ENCODE measurements around the gene SEC63. TPM values are rescaled to one million over a fixed set of nuclear protein-coding genes. Genes with fewer than 3 reads are reported as not detected.

SEC63 gene
- total and polyA plus RNA-seq, 4 donors: 20.7 to 69.4 (median 27.4) TPM

DNA sequence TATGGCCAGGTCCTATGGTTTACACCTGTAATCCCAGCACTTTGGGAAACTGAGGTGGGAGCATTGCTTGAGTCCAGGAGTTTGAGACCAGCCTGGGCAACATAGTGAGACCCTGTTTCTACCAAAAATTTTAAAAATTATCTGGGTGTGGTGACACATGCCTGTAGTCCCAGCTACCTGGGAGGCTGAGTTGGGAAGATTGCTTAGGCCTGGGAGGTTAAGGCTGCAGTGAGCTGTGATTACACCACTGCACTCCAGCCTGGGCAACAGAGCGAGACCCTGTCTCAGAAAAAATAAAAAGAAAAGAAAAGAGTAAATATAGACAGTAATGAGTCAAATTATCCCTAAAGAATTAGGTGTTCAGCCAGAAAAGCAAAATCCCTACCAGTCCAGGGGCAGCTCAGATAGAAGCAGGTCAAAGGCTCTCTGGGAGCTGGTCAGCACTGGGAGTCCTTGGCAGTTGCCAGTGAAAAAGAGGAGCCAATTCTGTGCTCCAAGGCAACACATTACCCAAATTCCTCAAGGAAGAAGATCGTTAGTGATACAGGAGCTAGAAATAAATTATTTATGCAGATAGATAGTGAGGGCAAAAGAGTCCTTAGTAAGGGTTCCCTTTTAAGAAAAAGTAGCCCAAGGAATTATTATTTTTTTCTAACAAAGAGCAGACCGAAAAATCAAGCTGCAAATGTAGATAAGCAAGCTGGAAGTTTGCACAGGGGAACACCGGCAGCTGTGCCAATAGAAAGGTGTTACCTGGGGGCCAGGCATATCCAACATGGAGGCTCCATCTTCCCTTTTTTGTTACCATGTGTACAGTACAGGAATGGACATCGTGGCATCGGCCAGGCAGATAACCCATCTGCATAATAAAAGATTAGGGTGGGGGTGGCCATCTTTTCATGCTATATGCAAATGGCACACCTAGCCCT, 31.4 kb upstream of the SEC63 start:
- 68% methylated on average over 6 of the region's 6 CpGs for WGBS

DNA sequence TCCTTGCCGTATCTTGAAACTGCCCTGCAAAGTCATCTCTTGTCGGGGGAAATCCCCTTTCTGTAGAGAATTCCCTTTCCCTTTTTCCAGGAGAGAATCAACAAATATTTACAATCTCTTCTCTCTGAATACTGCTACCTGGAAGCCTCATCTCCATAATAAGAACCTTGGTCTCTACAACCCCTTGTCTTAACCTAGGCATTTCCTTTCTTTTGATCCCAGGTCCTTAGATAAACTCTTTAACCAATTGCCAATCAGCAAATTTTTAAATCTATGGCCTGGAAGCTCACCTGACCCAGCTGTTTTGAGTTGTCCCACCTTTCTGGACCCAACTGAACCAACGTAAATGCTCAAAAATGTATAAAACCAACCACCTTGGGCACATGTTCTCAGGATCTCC, 30.6 kb upstream of the SEC63 start:
- Histone ChIP-seq H3K4me1 (ENCODE audit: control insufficient read depth in 4 of 4, insufficient read depth in 4 of 4, low read length in 3 of 4) (no peaks in the 10 kb centered on the region), H3K4me3 (ENCODE audit: low read depth in 1 of 3, low read length in 3 of 3) (no peak overlapping the region), H3K27ac (ENCODE audit: low read depth in 1 of 2, low read length in 2 of 2) (no peak overlapping the region), H3K9ac (ENCODE audit: low read depth in 1 of 2, low read length in 2 of 2) (no peak overlapping the region), H3K9me3 (ENCODE audit: control insufficient read depth in 4 of 4, low read length in 3 of 4) (no peaks in the 10 kb centered on the region), H3K27me3 (ENCODE audit: control insufficient read depth in 4 of 4, insufficient read depth in 4 of 4, low read length in 3 of 4) (no peaks in the 10 kb centered on the region), H3K36me3 (ENCODE audit: control insufficient read depth in 4 of 4, insufficient read depth in 3 of 4, low read depth in 1 of 4, low read length in 3 of 4) (no peaks in the 10 kb centered on the region)
- DNase-seq (ENCODE audit: low spot score): no peak
- 91% methylated on average over 3 of the region's 3 CpGs for WGBS
- TF ChIP-seq, protein P1, sequence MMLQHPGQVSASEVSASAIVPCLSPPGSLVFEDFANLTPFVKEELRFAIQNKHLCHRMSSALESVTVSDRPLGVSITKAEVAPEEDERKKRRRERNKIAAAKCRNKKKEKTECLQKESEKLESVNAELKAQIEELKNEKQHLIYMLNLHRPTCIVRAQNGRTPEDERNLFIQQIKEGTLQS (IDR thresholded peaks at IDR 0.05): no peak
- TF ChIP-seq FOXA1 (IDR thresholded peaks at IDR 0.05): no peak
- TF ChIP-seq HNF4A (conservative IDR thresholded peaks at IDR 0.05): no peak
- TF ChIP-seq HNF4G (IDR thresholded peaks at IDR 0.05): no peak
- no peak for TF ChIP-seq NR2F2 (IDR thresholded peaks at IDR 0.05)
- TF ChIP-seq, protein P2, sequence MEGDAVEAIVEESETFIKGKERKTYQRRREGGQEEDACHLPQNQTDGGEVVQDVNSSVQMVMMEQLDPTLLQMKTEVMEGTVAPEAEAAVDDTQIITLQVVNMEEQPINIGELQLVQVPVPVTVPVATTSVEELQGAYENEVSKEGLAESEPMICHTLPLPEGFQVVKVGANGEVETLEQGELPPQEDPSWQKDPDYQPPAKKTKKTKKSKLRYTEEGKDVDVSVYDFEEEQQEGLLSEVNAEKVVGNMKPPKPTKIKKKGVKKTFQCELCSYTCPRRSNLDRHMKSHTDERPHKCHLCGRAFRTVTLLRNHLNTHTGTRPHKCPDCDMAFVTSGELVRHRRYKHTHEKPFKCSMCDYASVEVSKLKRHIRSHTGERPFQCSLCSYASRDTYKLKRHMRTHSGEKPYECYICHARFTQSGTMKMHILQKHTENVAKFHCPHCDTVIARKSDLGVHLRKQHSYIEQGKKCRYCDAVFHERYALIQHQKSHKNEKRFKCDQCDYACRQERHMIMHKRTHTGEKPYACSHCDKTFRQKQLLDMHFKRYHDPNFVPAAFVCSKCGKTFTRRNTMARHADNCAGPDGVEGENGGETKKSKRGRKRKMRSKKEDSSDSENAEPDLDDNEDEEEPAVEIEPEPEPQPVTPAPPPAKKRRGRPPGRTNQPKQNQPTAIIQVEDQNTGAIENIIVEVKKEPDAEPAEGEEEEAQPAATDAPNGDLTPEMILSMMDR (IDR thresholded peaks at IDR 0.05; ENCODE audit: low read depth, low read length, missing input control): no peak
- TF ChIP-seq YY1 (IDR thresholded peaks at IDR 0.05): no peak
- TF ChIP-seq JUND (IDR thresholded peaks at IDR 0.05): no peak
- TF ChIP-seq, protein P3, sequence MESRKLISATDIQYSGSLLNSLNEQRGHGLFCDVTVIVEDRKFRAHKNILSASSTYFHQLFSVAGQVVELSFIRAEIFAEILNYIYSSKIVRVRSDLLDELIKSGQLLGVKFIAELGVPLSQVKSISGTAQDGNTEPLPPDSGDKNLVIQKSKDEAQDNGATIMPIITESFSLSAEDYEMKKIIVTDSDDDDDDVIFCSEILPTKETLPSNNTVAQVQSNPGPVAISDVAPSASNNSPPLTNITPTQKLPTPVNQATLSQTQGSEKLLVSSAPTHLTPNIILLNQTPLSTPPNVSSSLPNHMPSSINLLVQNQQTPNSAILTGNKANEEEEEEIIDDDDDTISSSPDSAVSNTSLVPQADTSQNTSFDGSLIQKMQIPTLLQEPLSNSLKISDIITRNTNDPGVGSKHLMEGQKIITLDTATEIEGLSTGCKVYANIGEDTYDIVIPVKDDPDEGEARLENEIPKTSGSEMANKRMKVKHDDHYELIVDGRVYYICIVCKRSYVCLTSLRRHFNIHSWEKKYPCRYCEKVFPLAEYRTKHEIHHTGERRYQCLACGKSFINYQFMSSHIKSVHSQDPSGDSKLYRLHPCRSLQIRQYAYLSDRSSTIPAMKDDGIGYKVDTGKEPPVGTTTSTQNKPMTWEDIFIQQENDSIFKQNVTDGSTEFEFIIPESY (IDR thresholded peaks at IDR 0.05): no peak
- no peak for TF ChIP-seq TAF1 (conservative IDR thresholded peaks at IDR 0.05)
- TF ChIP-seq, protein P4, sequence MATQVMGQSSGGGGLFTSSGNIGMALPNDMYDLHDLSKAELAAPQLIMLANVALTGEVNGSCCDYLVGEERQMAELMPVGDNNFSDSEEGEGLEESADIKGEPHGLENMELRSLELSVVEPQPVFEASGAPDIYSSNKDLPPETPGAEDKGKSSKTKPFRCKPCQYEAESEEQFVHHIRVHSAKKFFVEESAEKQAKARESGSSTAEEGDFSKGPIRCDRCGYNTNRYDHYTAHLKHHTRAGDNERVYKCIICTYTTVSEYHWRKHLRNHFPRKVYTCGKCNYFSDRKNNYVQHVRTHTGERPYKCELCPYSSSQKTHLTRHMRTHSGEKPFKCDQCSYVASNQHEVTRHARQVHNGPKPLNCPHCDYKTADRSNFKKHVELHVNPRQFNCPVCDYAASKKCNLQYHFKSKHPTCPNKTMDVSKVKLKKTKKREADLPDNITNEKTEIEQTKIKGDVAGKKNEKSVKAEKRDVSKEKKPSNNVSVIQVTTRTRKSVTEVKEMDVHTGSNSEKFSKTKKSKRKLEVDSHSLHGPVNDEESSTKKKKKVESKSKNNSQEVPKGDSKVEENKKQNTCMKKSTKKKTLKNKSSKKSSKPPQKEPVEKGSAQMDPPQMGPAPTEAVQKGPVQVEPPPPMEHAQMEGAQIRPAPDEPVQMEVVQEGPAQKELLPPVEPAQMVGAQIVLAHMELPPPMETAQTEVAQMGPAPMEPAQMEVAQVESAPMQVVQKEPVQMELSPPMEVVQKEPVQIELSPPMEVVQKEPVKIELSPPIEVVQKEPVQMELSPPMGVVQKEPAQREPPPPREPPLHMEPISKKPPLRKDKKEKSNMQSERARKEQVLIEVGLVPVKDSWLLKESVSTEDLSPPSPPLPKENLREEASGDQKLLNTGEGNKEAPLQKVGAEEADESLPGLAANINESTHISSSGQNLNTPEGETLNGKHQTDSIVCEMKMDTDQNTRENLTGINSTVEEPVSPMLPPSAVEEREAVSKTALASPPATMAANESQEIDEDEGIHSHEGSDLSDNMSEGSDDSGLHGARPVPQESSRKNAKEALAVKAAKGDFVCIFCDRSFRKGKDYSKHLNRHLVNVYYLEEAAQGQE (IDR thresholded peaks at IDR 0.05): no peak

More for the DNA sequence above, 31.4 kb upstream of the SEC63 start:
- Histone ChIP-seq H3K4me1 (ENCODE audit: control insufficient read depth in 4 of 4, insufficient read depth in 4 of 4, low read length in 3 of 4) (no peaks in the 10 kb centered on the region), H3K27me3 (ENCODE audit: control insufficient read depth in 4 of 4, insufficient read depth in 4 of 4, low read length in 3 of 4) (no peaks in the 10 kb centered on the region), H3K9me3 (ENCODE audit: control insufficient read depth in 4 of 4, low read length in 3 of 4) (no peaks in the 10 kb centered on the region), H3K9ac (ENCODE audit: low read depth in 1 of 2, low read length in 2 of 2) (no peak overlapping the region), H3K36me3 (ENCODE audit: control insufficient read depth in 4 of 4, insufficient read depth in 3 of 4, low read depth in 1 of 4, low read length in 3 of 4) (no peaks in the 10 kb centered on the region), H3K4me3 (ENCODE audit: low read depth in 1 of 3, low read length in 3 of 3) (no peak overlapping the region), H3K27ac (ENCODE audit: low read depth in 1 of 2, low read length in 2 of 2) (no peak overlapping the region)
- TF ChIP-seq HNF4G (IDR thresholded peaks at IDR 0.05) (no peak), HNF4A (conservative IDR thresholded peaks at IDR 0.05) (no peak), YY1 (IDR thresholded peaks at IDR 0.05) (no peak), RXRA (IDR thresholded peaks at IDR 0.05) (no peak), SP1 (IDR thresholded peaks at IDR 0.05) (no peak), GABPA (IDR thresholded peaks at IDR 0.05 in 1 of 2, conservative IDR thresholded peaks at IDR 0.05 in 1 of 2) (no peak), FOXA2 (IDR thresholded peaks at IDR 0.05) (no peak)
- TF ChIP-seq, protein P3 (IDR thresholded peaks at IDR 0.05): no peak
- TF ChIP-seq, protein P1 (IDR thresholded peaks at IDR 0.05): no peak
- TF ChIP-seq, protein P5, sequence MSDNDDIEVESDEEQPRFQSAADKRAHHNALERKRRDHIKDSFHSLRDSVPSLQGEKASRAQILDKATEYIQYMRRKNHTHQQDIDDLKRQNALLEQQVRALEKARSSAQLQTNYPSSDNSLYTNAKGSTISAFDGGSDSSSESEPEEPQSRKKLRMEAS (IDR thresholded peaks at IDR 0.05): no peak
- TF ChIP-seq, protein P2 (IDR thresholded peaks at IDR 0.05; ENCODE audit: low read depth, low read length, missing input control): no peak
- no peak for DNase-seq (ENCODE audit: low spot score)

All from liver (tissue), 9 donors.